Ascending aorta (tissue), 2 donors: ENCODE results near the gene ADIPOR2. TPM values are rescaled to one million over a fixed set of nuclear protein-coding genes. Genes with fewer than 3 reads are reported as not detected.

Experiments
- DNase-seq, 2 donors: peaks; one replicate each; pipeline ENCODE4 v3.0.0-alpha.2; 2019; ENCODE audit warnings: low spot score in 2 of 2
- H3K27ac ChIP-seq, 2 donors: fragments of 200-600 bp; sonication (generic); one replicate each; pipeline ENCODE4 v1.5.1; 2016 to 2017; ENCODE audit warnings: mild to moderate bottlenecking in 1 of 2
- H3K27me3 ChIP-seq: fragments of 200-600 bp; sonication (generic); one replicate; pipeline ENCODE4 v1.5.1; 2017
- H3K36me3 ChIP-seq, 2 donors: fragments of 200-600 bp; sonication (generic); one replicate each; pipeline ENCODE4 v1.5.1; 2016
- H3K4me1 ChIP-seq, 2 donors: fragments of 200-600 bp; sonication (generic); one replicate each; pipeline ENCODE4 v1.5.1; 2016 to 2017; ENCODE audit warnings: mild to moderate bottlenecking in 1 of 2
- H3K4me3 ChIP-seq, 2 donors: fragments of 200-600 bp; sonication (generic); one replicate each; pipeline ENCODE4 v1.5.1; 2016 to 2017; ENCODE audit warnings: mild to moderate bottlenecking in 1 of 2
- H3K9me3 ChIP-seq, 2 donors: fragments of 200-600 bp; sonication (generic); one replicate each; pipeline ENCODE4 v1.5.1; 2016
- intact Hi-C: fragments of 100-400 bp; cut with DNase I; formaldehyde crosslinking; loops from one replicate; pipeline ENCODE4 v1.15.1; 2023
- total RNA-seq: library from RNA; depleted of rRNA; stranded (reverse); fragments of >200 nt; gene quantifications from one replicate; pipeline ENCODE4 v1.1.0, GENCODE V29; 2016
- TF ChIP-seq, protein P1 (sequence below), 3 experiments: fragments of 200-600 bp in 2 of 3; fragments of 450-650 bp in 1 of 3; sonication (generic) in 2 of 3; IDR thresholded peaks; one replicate each; pipeline ENCODE4 v1.5.1; 2016 to 2019; ENCODE audit warnings: antibody characterized with exemption in 3 of 3, mild to moderate bottlenecking in 1 of 3, moderate library complexity in 1 of 3

Gene ADIPOR2
- total RNA-seq, 1 donor from 2014 or later = 25.7 TPM

DNA sequence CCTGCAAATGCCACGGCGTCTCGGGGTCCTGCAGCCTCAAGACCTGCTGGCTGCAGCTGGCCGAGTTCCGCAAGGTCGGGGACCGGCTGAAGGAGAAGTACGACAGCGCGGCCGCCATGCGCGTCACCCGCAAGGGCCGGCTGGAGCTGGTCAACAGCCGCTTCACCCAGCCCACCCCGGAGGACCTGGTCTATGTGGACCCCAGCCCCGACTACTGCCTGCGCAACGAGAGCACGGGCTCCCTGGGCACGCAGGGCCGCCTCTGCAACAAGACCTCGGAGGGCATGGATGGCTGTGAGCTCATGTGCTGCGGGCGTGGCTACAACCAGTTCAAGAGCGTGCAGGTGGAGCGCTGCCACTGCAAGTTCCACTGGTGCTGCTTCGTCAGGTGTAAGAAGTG is 45.1 kb upstream of the ADIPOR2 start:
- H3K4me1 ChIP-seq = peaks cover 2 to 14% of the 10 kb centered on the region in 2 donors
- H3K4me3 ChIP-seq = no peak overlapping the region
- intact Hi-C loops = no loop called here
- H3K9me3 ChIP-seq = no peaks in the 10 kb centered on the region
- TF ChIP-seq, protein P1, sequence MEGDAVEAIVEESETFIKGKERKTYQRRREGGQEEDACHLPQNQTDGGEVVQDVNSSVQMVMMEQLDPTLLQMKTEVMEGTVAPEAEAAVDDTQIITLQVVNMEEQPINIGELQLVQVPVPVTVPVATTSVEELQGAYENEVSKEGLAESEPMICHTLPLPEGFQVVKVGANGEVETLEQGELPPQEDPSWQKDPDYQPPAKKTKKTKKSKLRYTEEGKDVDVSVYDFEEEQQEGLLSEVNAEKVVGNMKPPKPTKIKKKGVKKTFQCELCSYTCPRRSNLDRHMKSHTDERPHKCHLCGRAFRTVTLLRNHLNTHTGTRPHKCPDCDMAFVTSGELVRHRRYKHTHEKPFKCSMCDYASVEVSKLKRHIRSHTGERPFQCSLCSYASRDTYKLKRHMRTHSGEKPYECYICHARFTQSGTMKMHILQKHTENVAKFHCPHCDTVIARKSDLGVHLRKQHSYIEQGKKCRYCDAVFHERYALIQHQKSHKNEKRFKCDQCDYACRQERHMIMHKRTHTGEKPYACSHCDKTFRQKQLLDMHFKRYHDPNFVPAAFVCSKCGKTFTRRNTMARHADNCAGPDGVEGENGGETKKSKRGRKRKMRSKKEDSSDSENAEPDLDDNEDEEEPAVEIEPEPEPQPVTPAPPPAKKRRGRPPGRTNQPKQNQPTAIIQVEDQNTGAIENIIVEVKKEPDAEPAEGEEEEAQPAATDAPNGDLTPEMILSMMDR (IDR thresholded peaks at IDR 0.05) = no peak
- DNase-seq = no peak
- no peak overlapping the region for H3K27ac ChIP-seq
- no peaks in the 10 kb centered on the region for H3K36me3 ChIP-seq
- no peaks in the 10 kb centered on the region for H3K27me3 ChIP-seq

DNA sequence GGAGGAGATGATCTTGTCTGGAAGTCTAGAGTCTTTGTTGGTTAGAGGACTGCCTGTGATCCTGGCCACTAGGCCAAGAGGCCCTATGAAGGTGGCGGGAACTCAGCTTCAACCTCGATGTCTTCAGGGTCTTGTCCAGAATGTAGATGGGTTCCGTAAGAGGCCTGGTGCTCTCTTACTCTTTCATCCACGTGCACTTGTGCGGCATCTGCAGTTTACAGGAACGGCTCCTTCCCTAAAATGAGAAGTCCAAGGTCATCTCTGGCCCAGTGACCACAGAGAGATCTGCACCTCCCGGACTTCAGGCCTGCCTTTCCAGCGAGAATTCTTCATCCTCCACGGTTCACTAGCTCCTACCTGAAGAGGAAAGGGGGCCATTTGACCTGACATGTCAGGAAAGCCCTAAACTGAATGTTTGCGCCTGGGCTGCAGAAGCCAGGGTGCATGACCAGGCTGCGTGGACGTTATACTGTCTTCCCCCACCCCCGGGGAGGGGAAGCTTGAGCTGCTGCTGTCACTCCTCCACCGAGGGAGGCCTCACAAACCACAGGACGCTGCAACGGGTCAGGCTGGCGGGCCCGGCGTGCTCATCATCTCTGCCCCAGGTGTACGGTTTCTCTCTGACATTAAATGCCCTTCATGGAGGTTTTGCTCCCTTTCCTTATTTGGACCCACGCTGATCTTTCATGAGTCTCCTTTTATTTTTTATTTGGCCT is 44.1 kb upstream of the ADIPOR2 start:
- intact Hi-C loops = no loop called here

DNA sequence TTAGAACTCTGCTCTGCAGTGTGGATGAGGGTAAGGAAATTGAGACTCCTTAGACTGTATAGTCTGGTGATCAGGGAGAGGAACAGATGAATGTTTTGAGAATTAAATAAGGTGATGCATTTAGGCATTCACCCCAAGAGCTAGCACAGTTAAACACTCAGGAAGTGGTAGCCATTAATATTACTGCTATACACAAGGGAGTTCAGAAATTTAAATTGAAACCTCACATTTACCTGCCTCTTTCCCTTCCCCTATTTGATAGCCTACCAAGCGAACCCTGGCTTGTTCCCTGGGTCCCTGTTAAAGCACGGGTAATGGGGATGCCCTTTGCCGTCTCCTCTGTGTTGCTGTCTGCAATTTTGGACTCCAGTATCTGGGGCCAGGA is 43.6 kb upstream of the ADIPOR2 start:
- Histone ChIP-seq H3K4me1 (peaks cover 2 to 20% of the 10 kb centered on the region in 2 donors), H3K27me3 (no peaks in the 10 kb centered on the region), H3K36me3 (no peaks in the 10 kb centered on the region), H3K9me3 (no peaks in the 10 kb centered on the region), H3K27ac (no peak overlapping the region), H3K4me3 (no peak overlapping the region)
- intact Hi-C loops = no loop called here
- TF ChIP-seq, protein P1 (IDR thresholded peaks at IDR 0.05) = no peak
- DNase-seq = no peak

More for the DNA sequence above, 44.1 kb upstream of the ADIPOR2 start:
- Histone ChIP-seq H3K27ac (no peak overlapping the region), H3K36me3 (no peaks in the 10 kb centered on the region), H3K4me3 (no peak overlapping the region), H3K9me3 (no peaks in the 10 kb centered on the region), H3K4me1 (peaks cover 2 to 20% of the 10 kb centered on the region in 2 donors), H3K27me3 (no peaks in the 10 kb centered on the region)
- no peak for DNase-seq
- TF ChIP-seq, protein P1 (IDR thresholded peaks at IDR 0.05) = no peak

DNA sequence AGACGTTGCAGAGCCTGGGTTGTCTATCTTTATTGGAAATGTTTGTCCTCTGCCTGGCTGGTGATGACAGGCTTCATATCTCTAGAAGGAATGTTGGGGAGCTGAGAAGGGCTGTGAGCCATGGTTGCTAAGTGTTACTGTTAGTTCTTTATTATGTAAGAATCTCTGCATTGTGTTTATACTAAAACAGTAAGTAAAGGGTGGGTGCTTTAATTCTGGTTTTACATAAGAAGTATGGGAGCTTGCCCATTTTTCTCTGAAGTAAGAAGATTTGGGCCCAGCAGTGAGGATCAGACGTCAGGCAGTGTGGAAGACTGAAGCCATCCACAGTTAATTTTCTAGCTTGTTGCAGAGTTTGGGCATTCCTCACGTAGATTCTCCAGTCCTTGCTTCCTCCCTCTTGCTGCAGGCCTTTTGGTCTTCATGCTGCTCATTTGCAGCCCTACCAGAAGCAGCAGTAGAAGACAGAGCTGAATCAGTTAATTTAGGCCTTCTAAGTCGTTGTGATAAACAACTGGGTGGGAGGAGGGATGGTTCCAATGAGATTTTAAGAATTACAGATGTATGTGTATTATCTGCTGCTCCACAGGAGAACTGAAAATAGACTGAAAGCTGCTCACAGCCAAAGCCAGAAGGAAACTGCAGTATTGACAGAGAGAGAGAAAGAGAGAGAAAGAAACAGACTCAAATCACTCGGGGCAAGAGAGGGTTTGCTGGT is 40.5 kb upstream of the ADIPOR2 start:
- intact Hi-C loops = loop anchor here (10.0 kb wide), 1 partner anchor 384 kb away; no protein-coding TSS in a partner anchor
- TF ChIP-seq, protein P1 (IDR thresholded peaks at IDR 0.05) = no peak
- Histone ChIP-seq H3K9me3 (no peaks in the 10 kb centered on the region), H3K4me3 (no peak overlapping the region), H3K27ac (peak overlapping the region in 1 of 2 donors; percentile 47), H3K4me1 (peaks cover 0 to 12% of the 10 kb centered on the region in 2 donors), H3K36me3 (no peaks in the 10 kb centered on the region), H3K27me3 (no peaks in the 10 kb centered on the region)
- no peak for DNase-seq

DNA sequence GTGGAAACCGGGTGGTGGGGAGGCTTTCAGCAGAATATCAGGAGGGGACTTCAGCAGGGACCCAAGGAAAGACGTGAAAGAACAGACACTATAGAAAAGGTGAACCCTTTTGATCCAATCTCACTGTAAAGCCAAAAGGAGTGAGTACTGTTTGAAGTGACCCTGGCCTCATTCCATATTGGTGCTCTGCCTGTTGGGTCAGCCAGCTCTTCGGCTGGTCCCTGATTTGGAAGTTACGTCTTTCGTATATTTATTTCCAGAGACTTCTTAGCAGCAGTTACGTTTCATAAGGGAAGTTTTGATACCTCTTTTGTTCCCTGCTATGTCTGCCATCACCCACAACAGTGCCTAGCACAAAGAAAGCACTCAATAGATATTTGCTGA is 39.9 kb upstream of the ADIPOR2 start:
- peaks cover 0 to 12% of the 10 kb centered on the region in 2 donors for H3K4me1 ChIP-seq
- no peak for DNase-seq
- H3K27ac ChIP-seq = peak overlapping the region in 1 of 2 donors; percentile 47
- H3K4me3 ChIP-seq = no peak overlapping the region
- TF ChIP-seq, protein P1 (IDR thresholded peaks at IDR 0.05) = no peak
- H3K27me3 ChIP-seq = no peaks in the 10 kb centered on the region
- H3K36me3 ChIP-seq = no peaks in the 10 kb centered on the region
- intact Hi-C loops = loop anchor here (10.0 kb wide), 1 partner anchor 384 kb away; no protein-coding TSS in a partner anchor
- no peaks in the 10 kb centered on the region for H3K9me3 ChIP-seq
